Measurements from ENCODE around the gene IL3RA.
"Not testable (repeated sequence)": the region's sequence is repeated elsewhere in the genome, so short reads cannot be mapped to it uniquely, and the experiment has no call there.

IL3RA gene

GRCh38 chrX:1361275-1361674, 24.7 kb downstream of the IL3RA start:
- CTCF ChIA-PET = no interaction called here

DNA sequence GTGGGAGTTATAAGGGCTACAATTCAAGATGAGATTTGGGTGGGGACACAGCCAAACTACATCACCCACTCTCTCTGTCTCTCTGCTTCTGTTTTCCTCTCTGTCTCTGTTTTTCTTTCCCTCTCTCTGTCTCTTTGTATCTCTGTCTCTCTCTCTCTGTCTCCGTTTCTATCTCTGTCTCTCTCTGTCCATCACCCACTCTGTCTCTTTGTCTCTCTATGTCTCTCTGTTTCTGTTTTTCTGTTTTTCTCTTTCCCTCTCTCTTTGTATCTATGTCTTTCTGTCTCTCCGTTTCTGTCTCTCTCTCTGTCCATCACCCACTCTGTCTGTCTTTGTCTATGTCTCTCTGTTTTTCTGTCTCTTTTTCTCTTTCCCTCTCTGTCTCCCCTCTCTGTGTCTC, 25.3 kb downstream of the IL3RA start:
- POLR2A ChIA-PET (ENCODE audit: low non-redundant PET) = no interaction called here
- H3K27ac ChIP-seq = no peak overlapping the region
- TF ChIP-seq, protein P1, sequence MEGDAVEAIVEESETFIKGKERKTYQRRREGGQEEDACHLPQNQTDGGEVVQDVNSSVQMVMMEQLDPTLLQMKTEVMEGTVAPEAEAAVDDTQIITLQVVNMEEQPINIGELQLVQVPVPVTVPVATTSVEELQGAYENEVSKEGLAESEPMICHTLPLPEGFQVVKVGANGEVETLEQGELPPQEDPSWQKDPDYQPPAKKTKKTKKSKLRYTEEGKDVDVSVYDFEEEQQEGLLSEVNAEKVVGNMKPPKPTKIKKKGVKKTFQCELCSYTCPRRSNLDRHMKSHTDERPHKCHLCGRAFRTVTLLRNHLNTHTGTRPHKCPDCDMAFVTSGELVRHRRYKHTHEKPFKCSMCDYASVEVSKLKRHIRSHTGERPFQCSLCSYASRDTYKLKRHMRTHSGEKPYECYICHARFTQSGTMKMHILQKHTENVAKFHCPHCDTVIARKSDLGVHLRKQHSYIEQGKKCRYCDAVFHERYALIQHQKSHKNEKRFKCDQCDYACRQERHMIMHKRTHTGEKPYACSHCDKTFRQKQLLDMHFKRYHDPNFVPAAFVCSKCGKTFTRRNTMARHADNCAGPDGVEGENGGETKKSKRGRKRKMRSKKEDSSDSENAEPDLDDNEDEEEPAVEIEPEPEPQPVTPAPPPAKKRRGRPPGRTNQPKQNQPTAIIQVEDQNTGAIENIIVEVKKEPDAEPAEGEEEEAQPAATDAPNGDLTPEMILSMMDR (conservative IDR thresholded peaks at IDR 0.05; ENCODE audit: low read depth) = no peak
- CTCF ChIA-PET = no interaction called here
- no peak for DNase-seq (ENCODE audit: low spot score)

More at GRCh38 chrX:1361275-1361674, 24.7 kb downstream of the IL3RA start:
- DNase-seq (ENCODE audit: low spot score) = no peak
- TF ChIP-seq, protein P1 (conservative IDR thresholded peaks at IDR 0.05; ENCODE audit: low read depth) = no peak
- no peak overlapping the region for H3K27ac ChIP-seq
- POLR2A ChIA-PET (ENCODE audit: low non-redundant PET) = no interaction called here

DNA sequence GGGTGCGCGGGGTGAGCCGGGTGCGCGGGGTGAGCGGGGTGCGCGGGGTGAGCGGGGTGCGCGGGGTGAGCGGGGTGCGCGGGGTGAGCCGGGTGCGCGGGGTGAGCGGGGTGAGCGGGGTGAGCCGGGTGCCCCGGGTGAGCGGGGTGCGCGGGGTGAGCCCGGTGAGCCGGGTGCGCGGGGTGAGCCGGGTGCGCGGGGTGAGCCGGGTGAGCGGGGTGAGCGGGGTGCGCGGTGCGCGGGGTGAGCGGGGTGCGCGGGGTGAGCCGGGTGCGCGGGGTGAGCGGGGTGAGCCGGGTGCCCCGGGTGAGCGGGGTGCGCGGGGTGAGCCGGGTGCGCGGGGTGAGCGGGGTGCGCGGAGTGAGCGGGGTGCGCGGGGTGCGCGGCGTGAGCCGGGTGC, 29.8 kb downstream of the IL3RA start:
- DNase-seq (ENCODE audit: low spot score); H3K27ac ChIP-seq; CTCF ChIA-PET; POLR2A ChIA-PET (ENCODE audit: low non-redundant PET): not testable (repeated sequence)

- CTCF ChIA-PET = no interaction called here
- POLR2A ChIA-PET (ENCODE audit: low non-redundant PET) = no interaction called here
- TF ChIP-seq, protein P1 (conservative IDR thresholded peaks at IDR 0.05; ENCODE audit: low read depth) = no peak
These were observed 31.8 kb downstream of the IL3RA start for GRCh38 chrX:1368385-1368698.

DNA sequence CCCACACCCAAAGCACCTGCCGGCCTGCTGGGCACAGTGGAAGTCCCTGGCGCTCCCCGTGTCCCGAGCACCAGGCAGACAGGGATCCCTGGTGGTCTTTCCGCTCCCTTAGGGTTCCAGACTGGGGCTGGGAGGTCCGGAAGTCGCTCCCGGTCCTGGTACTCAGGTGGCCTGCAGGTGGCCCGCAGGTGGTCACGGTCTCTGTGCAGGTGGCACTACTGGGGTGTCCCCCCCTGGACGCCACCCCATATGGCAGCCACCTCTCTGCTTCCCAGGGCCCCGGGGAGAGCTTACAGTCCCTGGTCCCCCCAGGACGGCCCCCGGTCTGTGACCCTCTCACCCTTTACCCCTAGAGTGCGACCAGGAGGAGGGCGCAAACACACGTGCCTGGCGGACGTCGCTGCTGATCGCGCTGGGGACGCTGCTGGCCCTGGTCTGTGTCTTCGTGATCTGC, 41.7 kb downstream of the IL3RA start:
- TF ChIP-seq, protein P1 (conservative IDR thresholded peaks at IDR 0.05; ENCODE audit: low read depth) = no peak
- ChIA-PET POLR2A (ENCODE audit: low non-redundant PET) (no interaction called here), CTCF (no interaction called here)
- H3K27ac ChIP-seq = no peak overlapping the region
- DNase-seq (ENCODE audit: low spot score) = no peak

More at GRCh38 chrX:1368385-1368698, 31.8 kb downstream of the IL3RA start:
- no peak for DNase-seq (ENCODE audit: low spot score)
- H3K27ac ChIP-seq = no peak overlapping the region

DNA sequence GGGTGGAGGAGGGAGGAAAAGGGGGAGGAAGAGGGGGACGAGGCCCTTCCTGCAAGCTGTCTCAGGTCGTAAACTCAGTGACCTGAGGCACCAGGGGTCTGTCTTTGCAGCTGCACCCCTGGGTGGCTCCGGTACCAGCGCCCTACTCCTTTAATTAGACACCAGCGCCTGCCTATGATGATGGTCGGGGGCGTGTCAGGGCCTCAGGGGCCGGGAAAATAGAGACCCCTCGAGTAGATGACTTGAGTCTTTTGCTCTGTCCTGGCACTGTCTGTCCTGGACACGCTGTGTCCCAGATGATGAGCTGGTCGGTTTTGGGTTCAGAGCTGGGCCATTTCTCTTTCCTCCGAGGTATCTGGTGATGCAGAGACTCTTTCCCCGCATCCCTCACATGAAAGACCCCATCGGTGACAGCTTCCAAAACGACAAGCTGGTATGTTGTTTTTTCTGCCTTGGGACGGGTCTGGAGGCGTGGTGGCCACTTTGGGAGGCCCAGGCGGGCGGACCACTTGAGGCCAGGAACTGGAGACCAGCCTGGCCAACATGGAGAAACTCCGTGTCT, 44.2 kb downstream of the IL3RA start:
- peak overlapping the region; percentile 67 for H3K27ac ChIP-seq
- DNase-seq (ENCODE audit: low spot score) = no peak
- CTCF ChIA-PET = no interaction called here
- POLR2A ChIA-PET (ENCODE audit: low non-redundant PET) = no interaction called here
- TF ChIP-seq, protein P1 (conservative IDR thresholded peaks at IDR 0.05; ENCODE audit: low read depth) = no peak

DNA sequence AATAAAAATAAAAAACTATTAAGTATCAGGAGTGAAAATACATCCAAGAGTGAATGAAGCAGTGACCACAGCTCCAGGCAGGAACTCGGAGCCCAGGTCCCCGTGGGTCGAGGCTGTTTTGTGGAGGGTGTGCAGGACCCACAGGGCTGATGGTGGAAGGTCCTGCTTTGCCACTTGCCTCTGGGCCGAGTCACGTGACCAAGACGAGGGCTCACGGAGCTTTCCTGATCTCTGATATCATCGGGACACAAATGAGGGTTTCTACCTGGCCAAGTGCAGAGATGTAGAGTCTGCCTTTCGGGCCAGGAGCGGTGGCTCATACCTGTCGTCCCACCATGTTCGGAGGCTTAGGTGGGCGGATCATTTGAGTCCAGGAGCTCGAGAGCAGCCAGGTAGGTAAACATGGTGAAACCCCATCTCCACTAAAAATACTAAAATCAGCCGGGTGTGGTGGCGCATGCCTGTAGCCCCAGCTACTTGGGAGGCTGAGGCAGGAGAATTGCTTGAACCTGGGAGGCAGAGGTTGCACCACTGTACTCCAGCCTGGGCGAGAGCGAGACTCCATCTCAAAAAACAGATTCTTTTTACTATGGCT, 48.2 kb downstream of the IL3RA start:
- no peak for DNase-seq (ENCODE audit: low spot score)
- CTCF ChIA-PET = no interaction called here
- POLR2A ChIA-PET (ENCODE audit: low non-redundant PET) = no interaction called here
- H3K27ac ChIP-seq = peak overlapping the region; percentile 67
- TF ChIP-seq, protein P1 (conservative IDR thresholded peaks at IDR 0.05; ENCODE audit: low read depth) = no peak
